Glomerular visceral epithelial cell (primary cell): ENCODE data around the gene PLXNA4.

Experiments used
- DNase-seq: peaks from one replicate; pipeline ENCODE4 v3.0.0-alpha.2; 2016; ENCODE audit errors: extremely low spot score

PLXNA4 gene

DNA sequence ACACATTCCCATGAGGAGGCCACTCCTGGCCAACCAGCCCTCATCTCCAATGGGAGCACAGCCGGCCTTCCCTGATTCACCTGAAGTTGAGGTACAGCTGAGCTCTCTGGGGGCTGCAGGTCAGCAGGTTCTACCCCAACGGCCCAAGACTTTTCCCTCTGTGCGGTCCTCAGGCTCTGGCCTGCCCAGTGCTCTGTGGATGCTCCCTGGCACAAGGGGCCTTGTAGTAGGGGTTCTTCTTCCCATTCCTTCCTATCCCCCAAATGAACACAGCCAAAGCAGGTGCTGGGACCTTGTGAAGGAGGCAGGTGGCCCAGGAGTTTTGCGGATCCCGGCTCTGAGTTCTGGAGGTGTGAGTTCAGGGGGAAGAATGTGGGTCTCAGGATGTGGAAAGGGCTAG lies 72.2 kb downstream of the PLXNA4 start:
- DNase-seq = no peak

DNA sequence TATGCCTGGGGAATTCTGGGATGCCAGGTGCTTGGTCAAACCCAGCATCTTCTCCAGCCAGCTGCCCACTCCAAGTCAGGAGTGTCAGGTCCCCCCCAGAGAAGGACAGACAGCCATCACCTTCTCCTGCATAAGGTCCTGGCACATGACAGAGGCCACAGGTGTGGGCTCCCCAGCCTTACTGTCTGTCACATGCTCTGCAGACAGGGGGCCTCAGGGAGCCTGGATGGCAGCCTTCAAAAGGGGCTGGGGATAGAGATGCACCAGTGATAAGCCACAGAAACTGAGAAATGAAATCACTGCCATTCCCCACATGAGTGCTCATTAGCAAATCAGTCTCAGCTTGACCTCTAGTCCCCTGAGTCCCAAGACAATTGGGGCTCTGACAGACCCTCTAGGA lies 72.9 kb downstream of the PLXNA4 start:
- DNase-seq = no peak

DNA sequence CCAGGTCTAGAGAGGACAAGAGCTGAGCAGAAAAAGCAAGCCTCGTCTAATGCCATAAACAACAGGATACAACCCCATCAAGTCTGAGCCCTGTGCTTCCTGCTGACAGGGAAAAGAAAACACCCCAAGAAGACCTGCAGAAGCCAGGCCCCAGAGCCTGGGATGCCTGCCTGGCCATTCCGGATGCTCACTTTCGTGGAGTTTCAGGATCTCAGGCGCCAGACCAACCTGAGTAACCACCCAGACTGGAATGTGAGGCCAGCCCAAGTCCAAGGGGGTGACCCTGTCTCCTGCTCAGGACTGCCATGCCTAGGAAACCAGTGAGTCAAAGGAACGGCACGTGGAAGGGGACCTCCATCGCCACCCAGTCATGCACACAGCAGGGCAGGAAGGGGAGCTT lies 74.3 kb downstream of the PLXNA4 start:
- DNase-seq = peak; percentile 35

DNA sequence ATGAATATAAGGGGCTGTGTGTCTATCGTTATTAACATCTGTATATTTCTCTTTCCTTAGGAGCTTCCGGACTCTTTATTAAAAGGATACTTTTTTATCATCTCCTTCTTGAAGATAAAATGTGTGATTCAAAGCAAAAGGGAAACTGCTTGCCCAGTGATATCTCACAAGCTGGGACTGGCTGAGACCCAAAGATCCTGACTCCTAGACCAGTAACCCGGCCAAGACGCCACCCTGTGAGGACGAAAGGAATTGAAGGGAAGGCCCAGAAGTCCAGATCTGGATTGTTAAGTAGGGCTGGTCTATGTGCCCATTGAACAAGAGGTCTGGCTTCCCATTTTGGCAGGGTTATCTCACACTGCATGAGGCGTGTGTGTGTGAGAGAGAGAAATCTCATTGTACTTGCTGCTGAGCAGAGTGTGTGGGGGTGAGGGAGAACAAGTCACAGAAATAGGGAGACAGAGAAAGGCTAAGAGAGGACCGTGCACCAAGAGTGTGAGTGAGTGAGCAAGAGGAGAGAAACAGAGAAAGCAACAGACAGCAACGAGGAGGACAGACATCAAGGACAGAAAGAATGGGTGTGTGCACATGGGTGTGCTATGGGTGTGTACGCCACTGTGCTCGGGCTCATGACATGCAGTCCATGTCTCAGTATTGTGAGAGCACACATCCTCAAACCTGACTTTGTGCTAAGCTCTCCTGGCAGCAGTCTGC lies 75.4 kb downstream of the PLXNA4 start:
- DNase-seq = no peak

DNA sequence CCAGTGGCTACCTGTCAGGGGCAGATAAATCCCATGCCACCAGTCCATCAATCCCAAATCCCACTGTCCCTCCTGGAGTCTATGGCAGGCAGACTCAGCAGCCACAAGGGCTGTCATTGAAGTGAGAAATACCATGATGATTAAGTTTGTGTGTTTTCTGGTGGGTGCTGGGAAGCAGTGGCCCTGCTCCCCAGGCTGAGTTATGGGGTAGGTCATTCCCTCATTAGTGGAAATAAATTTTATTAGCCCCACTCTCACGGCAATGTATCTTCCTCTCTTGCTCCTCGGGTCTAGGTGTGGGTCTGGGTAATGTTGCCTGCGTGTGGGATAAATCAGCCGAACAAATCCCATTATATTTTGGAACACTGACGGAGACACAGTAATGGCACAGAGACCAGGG lies 76.8 kb downstream of the PLXNA4 start:
- DNase-seq = no peak

DNA sequence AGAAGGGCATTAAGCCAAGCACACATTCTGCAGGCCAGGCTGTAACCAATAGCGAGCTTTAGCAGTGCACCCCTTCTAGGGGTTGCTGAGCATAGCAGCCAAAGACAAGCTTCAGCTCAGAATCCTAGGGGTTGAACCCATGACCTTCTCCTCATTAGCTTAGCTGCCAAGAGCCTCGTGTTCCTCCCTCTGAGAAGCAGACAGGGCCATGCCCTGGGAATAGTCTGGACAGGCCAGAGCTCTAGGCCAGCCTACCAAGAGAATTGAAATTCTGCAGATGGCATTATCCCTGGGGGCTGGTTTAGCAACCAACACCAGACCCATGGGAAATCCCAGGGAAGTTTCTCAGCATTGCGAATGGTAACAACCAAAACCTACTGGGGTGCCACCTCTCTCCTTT lies 77.2 kb downstream of the PLXNA4 start:
- no peak for DNase-seq

DNA sequence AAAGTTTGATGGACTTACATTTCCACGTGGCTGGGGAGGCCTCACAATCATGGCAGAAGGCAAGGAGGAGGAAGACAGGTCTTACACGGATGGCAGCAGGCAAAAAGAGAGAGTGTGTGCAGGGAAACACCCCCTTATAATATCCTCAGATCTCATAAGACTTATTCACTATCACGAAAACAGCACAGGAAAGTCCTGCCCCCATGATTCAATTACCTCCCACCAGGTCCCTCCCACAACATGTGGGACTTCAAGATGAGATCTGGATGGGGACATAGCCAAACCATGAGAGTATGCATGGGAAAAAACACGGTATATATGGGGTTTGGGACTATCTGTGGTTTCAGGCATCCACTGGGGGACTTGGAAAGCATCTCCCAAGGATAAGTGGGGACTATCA lies 78.0 kb downstream of the PLXNA4 start:
- DNase-seq = no peak

DNA sequence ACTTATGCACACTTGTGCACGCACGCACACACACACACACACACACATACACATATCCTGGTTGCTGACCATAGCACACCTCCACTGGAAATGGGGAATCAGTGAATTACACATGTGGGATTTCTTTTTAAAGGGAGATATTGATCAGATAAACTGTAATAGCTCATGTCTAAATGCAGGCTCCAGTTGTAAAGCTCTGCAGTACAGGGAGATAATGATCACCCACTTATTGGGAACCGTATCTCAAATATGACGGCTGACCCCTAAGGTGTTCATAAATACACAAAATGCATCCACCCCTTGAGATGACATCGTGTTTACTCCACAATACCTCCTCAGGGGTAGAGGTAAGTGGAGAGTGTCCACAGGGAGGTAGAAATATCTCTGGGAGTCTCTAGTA lies 79.2 kb downstream of the PLXNA4 start:
- no peak for DNase-seq

DNA sequence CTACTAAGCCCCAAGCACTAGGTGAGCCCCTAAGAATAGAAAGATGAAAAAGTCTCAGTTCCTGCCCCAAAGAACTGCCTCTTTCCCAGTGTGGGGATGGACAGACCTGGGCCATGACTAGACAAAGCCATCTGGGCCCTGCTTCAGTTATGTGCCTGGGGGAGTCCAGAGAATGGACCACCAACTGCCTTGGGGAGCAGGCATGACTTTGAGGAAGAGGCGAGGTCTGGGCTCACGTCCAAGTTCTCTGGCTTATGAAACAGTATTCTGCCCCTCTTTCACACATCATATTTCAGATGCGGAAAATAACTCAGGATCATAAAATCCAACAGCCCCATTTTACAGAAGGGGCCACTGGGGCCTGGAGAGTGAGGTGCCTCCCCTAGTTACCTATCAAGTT lies 80.3 kb downstream of the PLXNA4 start:
- DNase-seq = no peak

DNA sequence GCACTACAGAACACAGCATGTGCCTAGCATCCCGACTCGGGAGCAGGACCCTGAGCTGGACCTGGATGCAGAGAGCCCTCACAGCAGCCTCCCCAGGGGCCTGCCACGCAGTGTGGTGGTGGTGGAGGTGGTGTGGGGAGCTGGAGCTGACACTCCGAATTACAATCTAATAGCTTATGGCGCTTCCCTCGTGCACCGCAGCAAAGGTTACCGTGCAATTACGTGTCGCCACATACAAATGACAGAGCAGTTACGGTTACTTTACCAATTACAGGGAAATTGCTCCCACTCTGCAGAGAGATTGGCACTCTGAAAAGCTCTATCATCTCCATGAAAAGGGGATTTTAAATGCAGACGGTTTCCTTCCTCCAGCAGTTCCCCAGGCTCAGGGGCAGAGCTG lies 81.8 kb downstream of the PLXNA4 start:
- DNase-seq = no peak

DNA sequence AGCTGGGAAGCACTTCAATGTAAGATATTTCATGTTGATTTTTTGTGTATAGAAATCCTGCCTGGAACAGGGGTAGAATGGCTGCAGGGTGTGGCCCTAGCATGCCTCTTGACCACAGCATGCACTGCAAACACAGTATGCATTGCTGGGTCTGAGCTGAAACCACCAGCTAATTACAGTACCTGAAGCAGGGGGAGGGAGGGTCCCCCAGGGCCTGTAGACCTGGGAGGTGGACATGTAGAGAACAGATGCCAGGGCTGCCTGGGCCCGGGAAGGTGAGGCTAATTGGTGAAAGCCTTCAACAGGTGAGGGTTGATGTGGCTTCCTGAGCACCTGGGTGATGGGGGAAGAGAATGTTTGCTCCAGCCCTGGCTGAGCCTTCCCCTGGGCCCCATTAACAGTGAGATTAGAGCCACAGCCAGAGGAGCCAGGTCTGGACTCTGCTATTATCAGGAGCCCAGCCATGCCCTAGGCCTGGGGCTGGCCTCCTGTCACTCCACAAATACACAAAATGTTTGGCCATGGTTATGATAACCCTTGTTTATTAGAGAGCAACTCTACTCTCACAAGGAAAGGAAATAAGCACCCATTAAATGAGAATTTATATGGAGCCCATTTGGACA lies 83.3 kb downstream of the PLXNA4 start:
- DNase-seq = no peak

DNA sequence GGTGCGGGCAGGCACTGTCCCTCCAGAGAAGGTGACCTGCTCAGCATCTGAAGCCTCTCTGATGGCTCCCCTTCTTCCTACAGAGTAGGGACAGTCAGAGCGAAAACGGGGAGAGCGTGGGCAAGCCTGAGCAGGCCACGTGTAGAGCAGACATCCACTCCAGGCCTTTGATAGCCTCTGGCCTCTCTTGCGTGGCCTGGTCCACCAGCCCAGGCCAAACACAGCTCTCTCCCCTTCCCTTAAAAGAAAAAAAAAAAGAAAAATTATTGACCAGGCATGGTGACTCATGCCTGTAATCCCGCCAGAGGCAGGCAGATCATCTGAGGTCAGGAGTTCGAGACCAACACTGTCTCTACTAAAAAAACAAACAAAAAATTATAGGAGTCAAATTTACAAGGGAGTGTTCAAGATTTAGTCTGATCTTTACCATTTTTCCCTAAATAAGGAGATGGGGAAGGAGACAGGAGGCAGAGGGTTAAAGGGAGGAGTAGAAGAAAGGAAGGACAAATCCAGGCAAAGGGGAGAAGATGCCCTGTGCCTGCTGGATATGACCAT lies 84.8 kb downstream of the PLXNA4 start:
- DNase-seq = no peak

DNA sequence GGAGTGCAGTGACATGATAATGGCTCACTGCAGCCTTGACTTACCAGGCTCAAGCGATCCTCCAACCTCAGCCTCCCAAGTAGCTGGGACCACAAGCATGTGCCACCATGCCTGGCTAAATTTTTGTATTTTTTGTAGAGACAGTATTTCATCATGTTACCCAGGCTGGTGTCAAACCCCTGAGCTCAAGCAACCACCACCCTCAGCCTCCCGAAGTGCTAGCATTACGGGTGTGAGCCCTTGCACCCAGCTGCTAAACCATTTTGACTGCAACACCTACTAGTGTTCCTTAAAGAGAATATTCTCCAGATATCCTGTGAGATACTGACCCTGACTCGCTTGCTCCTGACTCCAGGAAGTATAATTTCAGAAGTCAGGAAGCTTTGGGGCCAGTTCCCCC lies 85.8 kb downstream of the PLXNA4 start:
- no peak for DNase-seq

DNA sequence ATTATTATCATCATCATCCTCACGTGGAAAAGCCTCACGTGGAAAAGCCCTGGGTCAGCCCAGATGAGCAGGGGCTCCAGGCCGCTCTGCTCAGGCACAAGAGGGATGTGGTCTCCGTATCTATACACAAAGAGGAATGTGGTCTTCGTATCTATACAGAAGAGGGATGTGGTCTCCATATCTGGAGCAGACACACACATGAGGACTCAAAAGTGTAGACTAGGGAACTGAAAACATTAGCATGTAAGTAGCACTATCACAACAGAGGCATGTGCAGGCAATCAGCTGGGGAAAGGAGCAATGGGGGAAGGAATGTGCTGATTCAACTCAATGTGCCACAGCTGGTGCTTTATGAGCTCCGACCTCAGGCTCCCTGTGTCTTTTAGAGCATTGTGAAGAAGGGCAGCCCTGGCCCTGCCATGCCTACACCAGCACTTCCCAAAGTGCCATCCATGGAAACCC lies 86.5 kb downstream of the PLXNA4 start:
- DNase-seq = no peak

DNA sequence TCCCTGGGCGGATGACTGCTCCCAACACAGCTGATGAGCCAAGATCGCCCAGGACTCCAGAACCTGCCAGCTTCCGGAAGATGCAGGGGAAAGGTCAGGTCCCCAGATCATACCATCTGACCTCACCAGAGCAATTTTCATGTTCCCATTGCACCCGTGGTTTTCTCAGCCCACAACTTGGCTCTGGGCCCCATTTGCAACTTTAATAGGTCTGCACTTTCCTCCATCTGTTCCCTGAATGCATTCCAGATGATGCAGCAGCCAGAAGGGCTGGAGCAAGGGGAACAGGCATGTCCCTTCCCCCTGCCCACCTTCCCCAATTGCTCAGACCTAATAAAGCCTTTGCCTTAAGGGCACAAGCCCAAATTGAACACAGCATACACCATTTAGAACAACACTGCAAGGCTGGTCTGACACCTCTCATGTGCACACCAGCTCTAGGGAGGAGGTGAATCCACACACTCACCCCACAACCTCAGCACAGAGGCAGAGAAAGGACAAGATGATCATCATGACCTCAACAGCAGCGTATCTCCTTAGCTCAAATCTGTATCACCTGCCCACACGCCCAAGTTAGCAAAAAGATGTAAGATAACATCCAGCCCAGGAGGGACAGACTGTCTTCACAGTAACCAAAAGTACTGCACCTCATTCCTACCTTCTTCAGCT lies 87.5 kb downstream of the PLXNA4 start:
- DNase-seq = no peak

DNA sequence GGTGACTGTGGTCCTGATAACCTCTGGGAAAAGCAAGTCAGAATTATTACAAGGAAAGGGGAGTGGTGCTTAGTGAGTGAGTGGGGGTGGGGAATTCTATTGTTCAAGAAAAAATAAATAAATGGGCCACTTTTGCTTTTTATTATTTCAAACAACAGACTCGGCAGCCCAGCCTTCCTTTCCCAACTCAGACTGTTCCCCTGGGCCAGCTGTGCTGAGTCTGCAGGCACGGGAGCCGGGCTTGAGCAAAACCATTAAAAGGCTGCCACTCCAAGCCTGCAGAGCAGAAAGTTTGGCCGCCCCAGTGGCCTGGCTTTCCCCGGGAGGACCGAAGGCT lies 90.0 kb downstream of the PLXNA4 start:
- DNase-seq = no peak

DNA sequence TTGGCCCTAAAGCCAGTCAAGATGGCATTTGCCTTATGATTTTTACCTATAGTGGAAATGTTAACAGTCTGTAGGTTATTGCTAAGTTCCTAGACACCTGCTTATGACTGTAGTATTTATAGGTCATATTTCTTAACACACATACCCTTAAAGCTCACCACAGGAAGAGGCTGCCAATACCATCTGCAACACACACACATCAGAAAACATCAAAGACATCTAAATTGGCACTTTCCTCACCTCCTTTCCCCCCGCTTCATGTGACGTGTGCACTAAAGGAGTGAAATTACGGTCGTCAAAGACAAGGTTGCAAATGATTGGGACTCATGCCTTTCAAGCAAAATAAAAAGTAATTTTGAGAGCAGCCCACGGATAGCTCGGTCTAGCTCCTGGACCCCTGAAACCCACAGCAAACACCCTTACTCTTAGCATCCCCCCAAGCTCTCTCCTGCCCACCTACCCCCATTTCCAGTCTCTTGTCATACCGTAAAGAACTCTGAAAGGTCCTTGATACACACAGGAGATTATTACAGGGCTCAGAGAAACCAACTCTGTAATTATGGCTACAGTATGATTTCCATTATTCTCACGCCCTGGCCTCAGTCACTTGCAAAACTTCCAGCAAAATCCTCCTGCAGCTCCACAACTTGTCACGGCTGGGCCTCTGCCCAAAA lies 90.5 kb downstream of the PLXNA4 start:
- DNase-seq = no peak

DNA sequence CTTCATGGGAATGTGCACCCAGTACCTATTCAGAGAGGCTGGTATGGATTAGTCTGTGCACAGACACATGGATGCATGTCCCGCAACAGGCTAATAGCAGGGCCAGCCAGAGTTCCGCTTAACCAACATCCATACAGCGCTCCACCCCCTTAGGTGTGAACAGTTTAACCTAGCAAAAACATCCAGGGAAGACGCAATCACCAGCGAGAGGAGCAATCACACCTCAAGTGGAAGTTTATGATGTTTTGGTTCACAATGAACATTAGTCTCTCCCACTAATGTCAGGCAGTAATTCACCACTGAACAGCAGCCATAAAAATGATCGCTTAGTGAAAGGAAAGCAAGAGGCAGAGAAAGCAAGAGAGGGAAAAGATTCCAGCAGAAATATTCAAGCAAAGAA lies 91.1 kb downstream of the PLXNA4 start:
- no peak for DNase-seq

DNA sequence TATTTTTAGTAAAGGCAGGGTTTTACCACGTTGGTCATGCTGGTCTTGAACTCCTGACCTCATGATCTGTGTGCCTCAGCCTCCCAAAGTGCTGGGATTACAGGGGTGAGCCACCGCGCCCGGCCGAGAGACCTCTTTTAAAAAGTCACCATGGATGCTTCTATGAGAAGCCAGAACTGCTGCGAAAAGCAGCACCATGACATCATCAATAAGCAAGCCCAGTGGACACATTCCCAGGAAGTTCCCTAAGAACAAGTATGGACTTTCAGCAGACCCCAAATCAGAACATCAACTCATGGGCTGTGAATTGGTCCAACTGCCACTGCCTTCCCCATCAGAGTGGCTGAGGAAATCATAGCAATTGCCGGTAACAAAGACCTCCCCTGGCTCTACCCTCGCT lies 93.4 kb downstream of the PLXNA4 start:
- no peak for DNase-seq

DNA sequence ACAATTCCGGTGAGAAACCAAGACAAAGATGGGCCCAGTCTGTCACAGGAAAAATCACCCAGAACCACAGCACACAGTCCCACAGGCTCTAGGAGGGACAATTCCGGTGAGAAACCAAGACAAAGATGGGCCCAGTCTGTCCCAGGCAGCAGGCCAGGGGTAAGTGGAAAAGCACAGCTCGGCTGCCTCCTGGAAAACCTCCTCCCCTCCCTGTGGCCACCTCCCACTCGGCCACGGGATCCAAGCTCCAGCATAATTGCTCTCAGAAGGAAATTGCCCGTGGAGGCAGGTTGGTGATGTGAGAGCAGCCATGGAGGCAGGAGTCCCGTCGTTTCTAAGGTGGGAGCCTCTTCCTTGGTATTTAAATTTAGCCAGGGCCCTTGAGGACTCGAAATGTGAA lies 95.7 kb downstream of the PLXNA4 start:
- no peak for DNase-seq

DNA sequence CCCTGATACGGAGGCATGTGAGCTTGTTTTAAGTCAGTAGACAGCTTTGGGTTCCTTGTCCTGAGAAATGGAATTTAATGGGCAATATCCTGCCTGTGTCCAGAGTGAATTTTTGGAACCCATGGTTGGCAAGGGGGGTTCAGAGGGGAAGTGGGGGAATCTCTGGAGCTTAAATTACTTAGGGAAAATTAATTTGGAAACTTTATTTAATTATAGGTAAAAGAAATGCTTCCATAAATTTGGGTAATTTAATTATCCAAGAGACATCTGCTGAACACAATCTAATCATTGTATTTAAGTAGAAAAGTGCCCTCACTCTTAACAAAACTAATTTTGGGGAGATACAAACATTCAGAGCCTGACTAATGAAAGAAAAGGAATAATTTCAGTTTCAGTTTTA lies 99.7 kb downstream of the PLXNA4 start:
- no peak for DNase-seq

DNA sequence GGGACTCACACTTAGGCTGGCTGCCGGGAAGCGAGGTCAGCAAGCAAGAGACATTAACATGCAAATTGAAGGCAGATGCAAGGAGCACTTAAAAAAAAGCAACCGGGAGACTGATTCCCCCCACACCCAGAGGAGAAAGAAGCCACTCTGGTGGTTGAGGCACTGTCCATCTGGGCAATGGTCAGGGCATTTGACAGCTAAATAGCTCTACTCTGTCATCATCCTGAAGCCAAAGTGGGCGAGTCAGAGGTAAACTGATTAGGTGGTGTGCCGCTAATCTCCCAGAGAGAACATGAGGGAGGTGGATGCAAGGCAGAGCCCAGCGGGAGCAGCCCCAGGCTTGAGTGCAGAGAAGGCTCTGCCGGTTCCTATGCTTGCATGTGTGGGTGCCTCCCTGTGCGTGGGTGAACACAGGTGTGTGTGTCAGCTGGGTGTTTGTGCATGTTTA lies 100.6 kb downstream of the PLXNA4 start:
- no peak for DNase-seq
